Hematopoietic multipotent progenitor cell treated with erythropoietin and hydrocortisone succinate and interleukin-3 and kit ligand, for 17 days (in vitro differentiated cells): Measurements from ENCODE around the gene PIK3AP1.
"Not testable (repeated sequence)": the region's sequence is repeated elsewhere in the genome, so short reads cannot be mapped to it uniquely, and the experiment has no call there.

ENCODE experiments used
- DNase-seq: peaks from one replicate; pipeline ENCODE4 v3.0.0-alpha.2; 2015; ENCODE audit warnings: low spot score

The PIK3AP1 gene

DNA sequence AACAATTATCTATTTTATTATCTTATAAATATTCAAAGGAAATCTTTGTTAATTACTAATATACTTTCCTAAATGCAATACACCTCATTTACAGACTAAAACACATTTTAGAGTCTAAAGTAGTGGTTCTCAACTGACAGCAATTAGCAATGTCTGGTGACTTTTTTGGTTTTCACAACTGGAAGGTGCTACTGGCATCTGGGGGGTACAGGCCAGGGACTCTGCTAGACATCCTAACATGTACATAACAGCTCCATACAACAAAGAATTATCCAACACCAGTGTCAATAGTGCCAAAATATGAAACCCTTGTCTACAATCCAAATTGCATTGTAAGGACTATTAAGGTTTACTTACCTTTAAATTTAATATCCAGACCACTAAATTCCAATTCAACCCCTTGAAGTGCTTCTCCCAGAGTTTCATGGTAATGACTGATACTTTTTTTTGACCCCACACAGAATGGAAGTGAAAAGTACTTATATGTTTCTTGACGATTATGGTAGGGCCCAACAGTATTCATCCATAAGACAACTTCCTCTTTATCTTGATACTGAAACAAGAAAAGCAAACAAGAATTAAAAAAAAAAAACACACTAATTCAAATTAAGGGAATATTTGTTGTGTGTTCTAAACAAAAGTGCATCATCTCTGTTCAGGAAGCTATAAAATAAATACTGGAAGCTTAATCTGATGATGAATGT is 143.9 kb downstream of the PIK3AP1 start:
- DNase-seq: no peak

DNA sequence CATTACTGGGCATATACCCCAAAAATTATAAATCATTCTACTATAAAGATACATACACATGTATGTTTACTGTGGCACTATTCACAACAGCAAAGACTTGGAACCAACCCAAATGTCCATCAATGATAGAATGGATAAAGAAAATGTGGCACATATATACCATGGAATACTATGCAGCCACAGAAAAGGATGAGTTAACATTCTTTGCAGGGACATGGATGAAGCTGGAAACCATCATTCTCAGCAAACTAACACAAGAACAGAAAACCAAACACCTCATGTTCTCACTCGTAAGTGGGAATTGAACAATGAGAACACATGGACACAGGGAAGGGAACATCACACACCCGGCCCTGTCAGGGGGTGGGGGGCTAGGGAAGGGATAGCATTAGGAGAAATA is 145.8 kb downstream of the PIK3AP1 start:
- DNase-seq: not testable (repeated sequence)

DNA sequence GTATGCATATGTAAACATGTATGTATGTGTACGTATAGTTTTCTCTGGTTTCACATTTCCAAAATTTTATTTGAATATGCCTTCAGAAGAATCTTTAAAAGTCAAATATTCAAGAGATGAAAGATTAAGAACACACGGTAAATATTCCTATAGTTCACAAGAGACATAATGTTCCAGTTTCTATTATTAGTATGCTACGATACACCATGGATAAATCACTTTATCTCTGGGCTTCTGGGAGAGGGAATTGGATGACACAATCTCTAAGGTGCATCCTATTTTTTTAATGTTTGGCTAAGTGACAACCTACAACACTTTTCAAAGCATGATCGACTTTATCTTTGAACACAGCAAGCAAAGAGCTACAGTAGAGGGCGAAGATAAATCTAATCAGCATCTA is 147.3 kb downstream of the PIK3AP1 start:
- no peak for DNase-seq

DNA sequence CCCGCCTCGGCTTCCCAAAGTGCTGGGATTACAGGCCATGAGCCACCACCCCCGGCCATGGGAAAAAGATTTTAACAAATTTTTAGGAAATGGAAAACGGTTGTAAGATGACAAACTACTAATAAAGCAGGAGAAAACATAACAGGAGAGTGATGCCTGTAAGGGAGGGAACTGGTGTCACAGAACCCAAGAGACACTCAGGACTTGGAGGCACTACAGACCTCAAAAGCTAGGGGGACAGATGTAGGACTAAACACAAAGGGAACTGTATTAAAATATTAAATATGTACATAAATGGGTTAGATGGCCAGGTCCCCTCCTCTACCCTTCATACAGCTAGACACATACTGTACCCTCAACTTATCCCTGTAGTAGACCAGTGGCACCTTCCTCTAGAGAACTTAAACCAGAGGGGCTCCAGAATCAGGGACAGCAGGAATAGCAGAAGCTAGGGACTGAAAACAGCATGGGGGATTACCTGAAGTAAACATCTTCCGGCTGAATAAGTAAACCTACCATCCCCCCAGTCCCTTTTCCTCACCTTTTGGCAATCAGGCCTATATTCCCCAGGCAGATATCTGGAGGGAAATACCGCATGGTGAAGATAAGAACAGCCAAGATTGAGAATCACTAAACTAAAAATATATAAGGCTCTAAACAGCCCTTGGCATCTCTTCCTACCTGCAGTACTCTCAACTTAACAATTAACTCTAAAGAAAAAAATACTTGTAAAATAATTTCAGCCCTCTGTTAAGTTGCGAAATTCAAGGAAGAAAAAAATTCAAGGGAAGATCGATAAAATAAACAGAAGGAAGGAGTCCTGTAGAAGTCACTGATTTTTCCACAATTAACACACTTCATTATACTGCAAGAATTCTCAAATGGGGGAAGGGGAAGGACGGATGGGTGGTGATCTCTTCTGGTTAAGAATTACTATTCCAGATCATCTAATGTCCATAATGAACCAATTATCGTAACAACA is 149.0 kb downstream of the PIK3AP1 start:
- DNase-seq: no peak

DNA sequence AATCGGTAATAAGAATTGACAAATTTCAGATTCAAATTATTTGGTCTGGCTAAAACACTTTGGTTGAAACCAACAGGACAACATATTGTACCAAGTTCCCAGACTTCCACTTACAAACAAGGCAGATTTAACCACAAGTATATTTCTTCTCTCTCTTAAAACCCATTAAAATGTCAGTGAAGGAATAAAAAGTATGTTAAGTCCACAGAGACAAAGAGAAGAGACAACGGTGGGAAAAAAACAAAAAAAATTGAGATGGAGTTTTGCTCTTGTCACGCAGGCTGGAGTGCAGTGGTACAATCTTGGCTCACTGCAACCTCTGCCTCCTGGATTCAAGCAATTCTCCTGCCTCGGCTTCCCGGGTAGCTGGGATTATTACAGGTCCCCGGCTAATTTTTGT is 149.8 kb downstream of the PIK3AP1 start:
- DNase-seq: no peak

DNA sequence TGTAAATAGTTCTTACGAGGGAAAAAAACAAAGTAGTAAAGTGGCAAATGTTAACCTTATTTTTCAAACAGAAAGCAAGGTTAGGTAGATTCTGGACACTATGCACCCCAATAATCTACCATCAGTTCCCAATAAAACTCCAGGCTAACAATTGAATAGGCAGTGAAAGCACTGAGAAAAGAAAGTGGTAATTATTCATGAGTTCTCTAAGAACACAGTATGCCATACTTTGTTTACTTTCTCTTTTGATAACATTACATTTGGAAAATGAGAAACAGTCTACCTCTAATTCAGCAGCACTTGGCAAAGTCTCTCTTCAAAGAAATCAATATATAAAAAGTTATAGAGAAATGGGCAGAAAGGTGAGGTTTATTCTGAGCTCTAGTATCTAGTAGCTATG is 151.9 kb downstream of the PIK3AP1 start:
- no peak for DNase-seq

DNA sequence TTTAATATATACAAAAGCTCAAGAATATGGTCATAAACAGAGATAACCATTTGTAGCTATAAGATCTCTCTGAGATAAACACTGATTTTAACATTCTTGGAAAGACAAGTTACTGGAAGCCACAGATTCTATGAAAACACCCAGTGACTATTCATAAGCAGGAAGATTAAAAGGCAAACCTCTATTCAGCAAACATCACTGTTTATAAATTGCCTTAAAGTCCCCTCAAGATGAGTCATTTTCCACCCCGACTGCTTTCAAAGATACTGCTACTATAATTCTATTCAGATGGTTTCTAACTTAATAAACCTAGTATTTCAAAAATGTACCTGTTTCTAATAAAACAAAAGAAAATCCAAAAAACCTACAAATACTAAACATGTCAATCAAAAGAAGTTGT is 154.5 kb downstream of the PIK3AP1 start:
- peak; percentile 35 for DNase-seq

DNA sequence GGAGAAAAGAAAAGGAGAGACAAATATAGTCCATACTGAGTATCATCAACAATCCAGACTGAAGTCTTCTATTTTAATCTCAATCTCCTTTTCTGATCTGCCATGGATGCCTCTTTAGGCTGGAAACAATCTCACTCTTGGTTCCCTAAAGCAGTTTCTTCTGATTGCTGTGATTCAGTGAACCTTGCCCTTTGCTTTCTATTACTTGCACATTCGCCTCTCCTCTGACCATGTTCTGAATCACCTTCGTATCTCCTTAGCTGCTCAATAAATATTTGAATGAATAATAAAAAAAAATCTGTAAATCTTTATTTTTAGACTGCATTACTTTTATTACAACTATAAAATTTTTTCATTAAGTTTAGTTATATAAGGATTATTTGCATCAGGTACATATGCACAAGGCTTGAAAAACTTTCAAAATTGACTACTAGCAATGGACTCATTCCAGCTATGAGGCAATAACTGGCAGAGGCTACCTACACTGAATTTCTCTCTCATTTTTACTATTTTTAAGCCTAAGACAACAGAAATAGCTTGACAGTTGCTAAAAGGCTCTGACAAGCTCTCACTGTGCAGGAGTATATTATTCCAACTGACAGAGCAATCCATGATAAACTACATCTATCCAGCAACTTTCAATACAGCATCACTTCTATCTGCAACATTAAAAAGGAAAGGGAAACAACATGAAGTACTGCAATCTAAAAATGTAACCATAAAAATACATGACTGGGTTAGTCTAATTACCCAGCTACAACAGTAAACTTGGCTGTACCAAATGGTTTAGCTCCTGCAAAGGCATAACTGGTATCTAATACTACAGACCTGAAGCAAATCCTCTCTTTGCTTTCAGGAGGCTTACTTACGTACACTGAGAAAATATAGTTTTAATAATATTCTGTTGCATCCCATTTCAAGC is 159.1 kb downstream of the PIK3AP1 start:
- no peak for DNase-seq

DNA sequence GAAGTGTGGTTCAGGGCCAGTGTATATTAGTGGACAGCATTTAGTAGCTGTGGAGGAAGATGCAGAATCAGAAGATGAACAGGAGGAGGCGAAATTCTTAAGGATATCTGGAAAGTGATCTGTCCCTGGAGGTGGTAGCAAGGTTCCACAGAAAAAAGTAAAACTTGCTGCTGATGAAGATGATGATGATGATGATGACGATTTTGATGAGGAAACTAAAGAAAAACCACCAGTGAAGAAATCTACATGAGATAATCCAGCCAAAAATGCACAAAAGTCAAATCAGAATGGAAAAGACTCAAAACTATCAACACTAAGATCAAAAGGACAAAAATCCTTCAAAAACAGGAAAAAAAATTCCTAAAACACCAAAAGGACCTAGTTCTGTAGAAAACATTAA is 159.8 kb downstream of the PIK3AP1 start:
- no peak for DNase-seq

DNA sequence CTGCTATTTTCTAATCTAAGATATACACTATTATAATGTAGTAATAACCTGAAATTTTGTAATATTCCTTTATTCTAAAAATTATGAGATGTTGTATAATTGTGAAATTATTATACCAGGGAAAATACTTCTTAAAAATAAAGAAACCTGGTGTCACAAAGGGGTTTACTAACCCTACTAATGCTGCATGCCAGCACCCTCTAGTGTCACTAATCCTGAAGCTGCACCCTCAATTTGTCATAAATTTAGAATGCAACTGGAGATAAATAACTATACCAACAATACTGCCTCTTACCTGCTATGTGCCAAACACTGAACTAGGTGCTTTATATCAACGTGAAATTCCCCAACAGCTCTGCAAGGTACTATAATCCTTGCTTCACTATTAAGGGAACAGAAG is 164.3 kb downstream of the PIK3AP1 start:
- peak; percentile 49 for DNase-seq

DNA sequence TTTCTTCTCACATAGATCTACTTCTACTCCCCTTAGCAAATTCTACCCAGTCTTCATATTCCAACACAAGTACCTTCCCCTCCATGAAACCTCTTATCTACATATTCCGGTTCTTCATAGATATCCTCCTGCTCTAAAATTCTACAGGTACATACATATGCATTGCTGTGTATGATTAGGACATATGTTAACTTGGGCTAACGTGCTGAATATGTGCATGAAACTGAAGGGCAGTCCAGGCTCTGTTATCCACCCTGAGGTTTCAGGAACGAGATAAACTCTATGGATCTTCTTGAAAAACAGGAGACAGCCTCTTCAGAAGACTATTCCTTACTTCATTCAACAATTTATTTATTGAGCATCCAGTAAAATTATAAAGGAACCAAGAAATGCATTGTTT is 165.0 kb downstream of the PIK3AP1 start:
- DNase-seq: no peak

DNA sequence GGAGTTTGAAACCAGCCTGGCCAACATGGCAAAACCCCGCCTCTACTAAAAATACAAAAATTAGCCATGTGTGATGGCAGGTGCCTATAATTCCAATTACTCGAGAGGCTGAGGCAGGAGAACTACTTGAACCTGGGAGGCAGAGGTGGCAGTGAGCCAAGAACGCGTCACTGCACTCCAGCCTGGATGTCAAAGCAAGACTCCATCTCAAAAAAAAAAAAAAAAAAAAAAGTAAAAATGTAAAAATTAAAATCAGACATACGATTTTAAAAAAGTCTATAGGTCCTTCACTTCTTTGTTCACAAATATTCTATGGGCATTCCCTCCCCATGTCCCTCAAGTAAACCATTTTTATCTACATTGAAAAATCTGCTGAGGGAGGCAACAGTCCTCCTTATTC is 171.7 kb downstream of the PIK3AP1 start:
- no peak for DNase-seq

DNA sequence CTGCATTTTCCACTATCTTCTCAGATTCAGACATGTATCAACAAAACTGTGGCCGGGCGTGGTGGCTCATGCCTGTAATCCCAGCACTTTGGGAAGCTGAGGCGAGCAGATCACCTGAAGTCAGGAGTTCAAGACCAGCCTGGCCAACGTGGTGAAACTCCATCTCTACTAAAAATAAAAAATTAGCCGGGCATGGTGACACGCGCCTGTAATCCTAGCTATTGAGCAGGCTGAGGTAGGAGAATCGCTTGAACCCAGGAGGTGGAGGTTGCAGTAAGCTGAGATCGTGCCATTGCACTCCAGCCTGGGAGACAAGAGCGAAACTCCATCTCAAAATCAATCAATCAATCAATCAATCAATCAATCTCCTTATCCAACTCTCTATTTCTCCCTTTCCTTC is 174.8 kb downstream of the PIK3AP1 start:
- DNase-seq: not testable (repeated sequence)
